H9 (cell line): ENCODE results near the gene LRRC8A. TPM values are rescaled to one million over a fixed set of nuclear protein-coding genes. Genes with fewer than 3 reads are reported as not detected.

Experiments used
- DNase-seq: peaks from one replicate; pipeline ENCODE4 v3.0.0-alpha.2; 2017
- H2AFZ ChIP-seq: one replicate; pipeline ENCODE4 v1.6.1; 2013; ENCODE audit warnings: mild to moderate bottlenecking, low read length, control low read depth, moderate library complexity
- H2AK5ac ChIP-seq: 2 replicates; pipeline ENCODE4 v1.6.1; 2013; ENCODE audit warnings: low read length, control low read depth, mixed read lengths; ENCODE audit not compliant: insufficient read length
- H2BK120ac ChIP-seq: one replicate; pipeline ENCODE4 v1.6.1; 2013; ENCODE audit warnings: low read depth, mild to moderate bottlenecking, low read length, control low read depth, inconsistent platforms; ENCODE audit not compliant: poor library complexity, severe bottlenecking
- H2BK12ac ChIP-seq: 2 replicates; pipeline ENCODE4 v1.6.1; 2013; ENCODE audit warnings: low read length, control low read depth, mixed read lengths, low read depth; ENCODE audit not compliant: insufficient read length
- H2BK15ac ChIP-seq: 2 replicates; pipeline ENCODE4 v1.6.1; 2013; ENCODE audit warnings: low read depth, low read length, control low read depth
- H2BK20ac ChIP-seq: one replicate; pipeline ENCODE4 v1.6.1; 2013; ENCODE audit warnings: low read depth, mild to moderate bottlenecking, low read length, control low read depth, inconsistent platforms; ENCODE audit not compliant: poor library complexity, severe bottlenecking
- H2BK5ac ChIP-seq: 2 replicates; pipeline ENCODE4 v1.6.1; 2013; ENCODE audit warnings: low read length, control low read depth, mixed read lengths; ENCODE audit not compliant: insufficient read length
- H3K14ac ChIP-seq: 2 replicates; pipeline ENCODE4 v1.6.1; 2013; ENCODE audit warnings: low read length, control low read depth; ENCODE audit not compliant: insufficient read depth
- H3K18ac ChIP-seq: 2 replicates; pipeline ENCODE4 v1.6.1; 2013; ENCODE audit warnings: low read depth, mild to moderate bottlenecking, mixed read lengths, low read length, control low read depth; ENCODE audit not compliant: insufficient read length
- H3K23ac ChIP-seq: 2 replicates; pipeline ENCODE4 v1.6.1; 2013; ENCODE audit warnings: low read length, control low read depth, mixed read lengths, low read depth; ENCODE audit not compliant: insufficient read length
- H3K23me2 ChIP-seq: 2 replicates; pipeline ENCODE4 v1.6.1; 2013; ENCODE audit warnings: low read depth, mild to moderate bottlenecking, mixed read lengths, low read length, control low read depth; ENCODE audit not compliant: insufficient read length, poor library complexity, severe bottlenecking
- H3K27ac ChIP-seq: 2 replicates; pipeline ENCODE4 v1.5.1; 2013; ENCODE audit warnings: low read length, control low read depth, mixed read lengths, low read depth; ENCODE audit not compliant: insufficient read length
- H3K27me3 ChIP-seq: 2 replicates; pipeline ENCODE4 v1.6.1; 2013; ENCODE audit warnings: low read length, control low read depth, inconsistent platforms; ENCODE audit not compliant: insufficient read depth
- H3K4ac ChIP-seq: 2 replicates; pipeline ENCODE4 v1.6.1; 2013; ENCODE audit warnings: low read depth, mild to moderate bottlenecking, control low read depth, inconsistent platforms, low read length, moderate library complexity
- H3K4me1 ChIP-seq: 2 replicates; pipeline ENCODE4 v1.6.1; 2013; ENCODE audit warnings: low read length, control low read depth, inconsistent platforms; ENCODE audit not compliant: insufficient read depth
- H3K4me2 ChIP-seq: 2 replicates; pipeline ENCODE4 v1.6.1; 2013; ENCODE audit warnings: low read length, control low read depth, mixed read lengths; ENCODE audit not compliant: insufficient read length, insufficient read depth
- H3K56ac ChIP-seq: 2 replicates; pipeline ENCODE4 v1.6.1; 2013; ENCODE audit warnings: low read depth, mild to moderate bottlenecking, mixed read lengths, low read length, control low read depth; ENCODE audit not compliant: insufficient read length
- H3K79me1 ChIP-seq: 2 replicates; pipeline ENCODE4 v1.6.1; 2013; ENCODE audit warnings: low read depth, mild to moderate bottlenecking, moderate library complexity, low read length, control low read depth, inconsistent platforms; ENCODE audit not compliant: insufficient read depth, poor library complexity, severe bottlenecking
- H3K79me2 ChIP-seq: 2 replicates; pipeline ENCODE4 v1.6.1; 2013; ENCODE audit warnings: low read length, control low read depth, inconsistent platforms; ENCODE audit not compliant: insufficient read depth
- H3K9ac ChIP-seq: 2 replicates; pipeline ENCODE4 v1.6.1; 2013; ENCODE audit warnings: low read length, control low read depth, mixed read lengths; ENCODE audit not compliant: insufficient read length; ENCODE audit errors: extremely low read depth
- H3K9me3 ChIP-seq: one replicate; pipeline ENCODE4 v1.6.1; 2013; ENCODE audit warnings: low read depth, low read length, inconsistent platforms; ENCODE audit not compliant: control insufficient read depth
- H3T11ph ChIP-seq: one replicate; pipeline ENCODE4 v1.6.1; 2013; ENCODE audit warnings: mild to moderate bottlenecking, low read length, control low read depth, inconsistent platforms
- H4K20me1 ChIP-seq: one replicate; pipeline ENCODE4 v1.6.1; 2013; ENCODE audit not compliant: control insufficient read depth, insufficient read length, insufficient read depth
- H4K5ac ChIP-seq: 2 replicates; pipeline ENCODE4 v1.6.1; 2013; ENCODE audit warnings: low read depth, mild to moderate bottlenecking, mixed read lengths, low read length, control low read depth; ENCODE audit not compliant: insufficient read length
- H4K8ac ChIP-seq: replicated peaks from 2 replicates; pipeline ENCODE4 v1.6.1; 2013; ENCODE audit warnings: low read length, control low read depth, mixed read lengths, low read depth; ENCODE audit not compliant: insufficient read length
- H4K91ac ChIP-seq: 2 replicates; pipeline ENCODE4 v1.6.1; 2013; ENCODE audit warnings: low read depth, mild to moderate bottlenecking, moderate library complexity, mixed read lengths, low read length, control low read depth; ENCODE audit not compliant: insufficient read length
- H3K27ac Mint-ChIP-seq, 3 experiments: 2 replicates in 2 of 3; 3 replicates in 1 of 3; pipeline ENCODE4 v1.8.0; 2020 to 2021; ENCODE audit warnings: mixed read lengths in 3 of 3, mild to moderate bottlenecking in 1 of 3, moderate library complexity in 1 of 3
- H3K27me3 Mint-ChIP-seq: 2 replicates; pipeline ENCODE4 v1.8.0; 2021; ENCODE audit warnings: low read depth, mild to moderate bottlenecking, moderate library complexity, mixed read lengths
- H3K36me3 Mint-ChIP-seq, 3 experiments: 2 replicates in 2 of 3; 3 replicates in 1 of 3; pipeline ENCODE4 v1.8.0; 2020 to 2021; ENCODE audit warnings: low read depth in 3 of 3, mixed read lengths in 3 of 3; ENCODE audit not compliant: insufficient read depth in 1 of 3
- H3K4me1 Mint-ChIP-seq, 2 experiments: 2 replicates each; pipeline ENCODE4 v1.8.0; 2020; ENCODE audit warnings: mixed read lengths in 2 of 2
- H3K4me3 Mint-ChIP-seq, 2 experiments: 2 replicates in 1 of 2; 3 replicates in 1 of 2; pipeline ENCODE4 v1.8.0; 2020 to 2021; ENCODE audit warnings: mild to moderate bottlenecking in 2 of 2, mixed read lengths in 2 of 2, moderate library complexity in 1 of 2
- H3K9me3 Mint-ChIP-seq, 2 experiments: 2 replicates in 1 of 2; 3 replicates in 1 of 2; pipeline ENCODE4 v1.8.0; 2020; ENCODE audit warnings: mild to moderate bottlenecking in 2 of 2, mixed read lengths in 2 of 2, moderate library complexity in 1 of 2
- CTCF ChIP-seq: fragments of 200-600 bp; sonication (generic); conservative IDR thresholded peaks from 3 replicates; pipeline ENCODE4 v1.8.0; 2021; ENCODE audit warnings: antibody characterized with exemption, mild to moderate bottlenecking
- WGBS: extraction: QIAGEN DNeasy Blood & Tissue Kit; methylation state at CpG from one replicate; pipeline ENCODE4 v1.1.7; 2013; ENCODE audit warnings: missing lambda C conversion rate, low lambda C conversion rate, mixed read lengths; ENCODE audit not compliant: insufficient read length; ENCODE audit errors: extremely low coverage; 5-methylcytosine and 5-hydroxymethylcytosine counted together
- total RNA-seq: library from RNA; stranded (reverse); gene quantifications from 2 replicates; pipeline ENCODE4 v1.2.1, GENCODE V29; 2021

LRRC8A gene
- total RNA-seq, 1 experiment from 2014 or later, result 76.0 TPM

- H3K9me3 ChIP-seq, result no peaks in the 10 kb centered on the region
- no peaks in the 10 kb centered on the region for H3K79me1 ChIP-seq
- Mint-ChIP-seq H3K36me3 (peaks cover 0 to 3% (median 0%) of the 10 kb centered on the region in 3 experiments; a peak in 1 of 7 replicates), H3K9me3 (no peaks in the 10 kb centered on the region), H3K4me1 (peaks cover 5 to 6% of the 10 kb centered on the region in 2 experiments), H3K4me3 (no peak overlapping the region), H3K27ac (peak overlapping the region in 1 of 3 experiments; percentile 85; a peak in 2 of 7 replicates), H3K27me3 (no peaks in the 10 kb centered on the region; the same call in 1 of the 2 replicates)
- no peak overlapping the region for H4K5ac ChIP-seq
- no peaks in the 10 kb centered on the region for H3K79me2 ChIP-seq
- H2AK5ac ChIP-seq, result no peak overlapping the region
- H3K23me2 ChIP-seq, result no peaks in the 10 kb centered on the region
- DNase-seq, result no peak
- no peak for TF ChIP-seq CTCF
- H4K20me1 ChIP-seq, result no peaks in the 10 kb centered on the region
- no peak overlapping the region for H2BK120ac ChIP-seq
- H4K8ac ChIP-seq, result no peak overlapping the region
- no peak overlapping the region for H2BK12ac ChIP-seq
- no peak overlapping the region for H2BK20ac ChIP-seq
- no peak overlapping the region for H3K14ac ChIP-seq
- no peak overlapping the region for H3T11ph ChIP-seq
- H3K56ac ChIP-seq, result no peak overlapping the region
- no peak overlapping the region for H3K23ac ChIP-seq
- H2BK15ac ChIP-seq, result no peak overlapping the region
- H3K4ac ChIP-seq, result no peak overlapping the region
- H3K27ac ChIP-seq, result no peak overlapping the region
- H3K4me1 ChIP-seq, result no peaks in the 10 kb centered on the region
- no peak overlapping the region for H3K9ac ChIP-seq
- H3K4me2 ChIP-seq, result no peak overlapping the region
- no peak overlapping the region for H4K91ac ChIP-seq
- no peak overlapping the region for H3K18ac ChIP-seq
- H2BK5ac ChIP-seq, result no peak overlapping the region
- no peaks in the 10 kb centered on the region for H3K27me3 ChIP-seq
- no CpG with 5 or more reads among the region's 2 CpGs for WGBS
- no peak overlapping the region for H2AFZ ChIP-seq
These were observed 46.7 kb downstream of the LRRC8A start for GRCh38 chr9:128928624-128929023.
